NCI-H2171 (cell line): ENCODE measurements around the gene BTBD18.

Experiments
- DNase-seq: peaks from one replicate; lab custom pipeline; 2025; lab: John Stamatoyannopoulos, UW

Gene BTBD18, protein sequence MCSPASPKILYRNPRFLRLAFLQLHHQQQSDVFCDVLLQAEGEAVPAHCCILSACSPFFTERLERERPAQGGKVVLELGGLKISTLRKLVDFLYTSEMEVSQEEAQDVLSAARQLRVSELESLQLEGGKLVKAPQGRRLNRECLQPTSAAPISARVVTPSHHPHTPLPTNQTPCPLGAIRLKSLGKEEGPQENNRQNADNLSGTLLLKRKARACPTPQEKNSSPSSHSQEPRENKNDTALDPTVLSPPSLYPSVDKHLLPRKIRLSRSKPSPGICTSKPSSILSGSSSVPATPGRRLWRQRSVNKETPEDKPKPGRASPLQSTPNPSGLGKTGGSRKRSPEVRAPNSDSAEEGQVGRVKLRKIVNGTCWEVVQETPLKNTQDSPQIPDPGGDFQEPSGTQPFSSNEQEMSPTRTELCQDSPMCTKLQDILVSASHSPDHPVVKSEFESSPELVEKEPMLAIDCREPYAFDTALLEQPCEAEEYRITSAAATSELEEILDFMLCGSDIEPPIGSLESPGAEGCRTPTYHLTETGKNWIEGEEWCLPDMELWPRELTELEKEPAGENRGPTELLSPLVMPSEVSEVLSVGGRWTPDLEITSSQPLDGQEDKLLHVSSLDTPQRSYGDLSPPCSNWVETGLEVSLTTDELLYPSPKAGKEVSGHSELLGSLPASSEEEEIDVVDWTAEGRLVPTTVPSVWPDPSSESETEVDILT

DNA sequence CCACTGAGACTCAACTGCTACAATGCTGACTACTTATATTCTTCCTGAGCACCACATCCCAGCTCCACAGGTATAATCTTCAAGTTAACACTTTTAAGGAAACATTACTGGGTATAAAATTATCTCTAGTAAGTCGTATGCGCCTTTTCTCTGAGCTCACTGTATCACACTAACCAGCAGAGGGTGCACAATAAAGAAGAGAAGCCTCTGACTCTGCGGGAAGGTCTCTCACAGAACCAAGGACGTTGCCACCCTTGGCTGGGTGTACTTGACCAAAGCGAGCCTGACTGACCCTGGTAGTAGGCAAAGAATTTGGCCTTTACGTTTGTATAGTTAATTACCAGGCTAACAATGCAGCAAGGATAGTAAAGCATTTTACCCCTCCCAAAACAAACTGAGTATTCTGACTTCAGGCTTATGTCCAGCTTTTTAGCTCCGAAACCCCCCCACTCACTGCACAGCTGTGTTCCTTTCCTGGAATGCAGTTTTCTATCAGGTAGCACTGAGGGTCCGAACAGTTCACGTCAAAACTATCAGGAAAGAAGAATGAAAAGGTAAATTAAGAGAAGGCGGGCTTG is at the start of gene BTBD18:
Gene BTBD18 (minus strand): TSS at position 144 of the 578 bp plus-strand sequence. CDS start 631 bp downstream, outside the sequence.
- no peak for DNase-seq

GRCh38 chr11:57801183-57801485 is 49.5 kb upstream of the BTBD18 start:
- DNase-seq = no peak

DNA sequence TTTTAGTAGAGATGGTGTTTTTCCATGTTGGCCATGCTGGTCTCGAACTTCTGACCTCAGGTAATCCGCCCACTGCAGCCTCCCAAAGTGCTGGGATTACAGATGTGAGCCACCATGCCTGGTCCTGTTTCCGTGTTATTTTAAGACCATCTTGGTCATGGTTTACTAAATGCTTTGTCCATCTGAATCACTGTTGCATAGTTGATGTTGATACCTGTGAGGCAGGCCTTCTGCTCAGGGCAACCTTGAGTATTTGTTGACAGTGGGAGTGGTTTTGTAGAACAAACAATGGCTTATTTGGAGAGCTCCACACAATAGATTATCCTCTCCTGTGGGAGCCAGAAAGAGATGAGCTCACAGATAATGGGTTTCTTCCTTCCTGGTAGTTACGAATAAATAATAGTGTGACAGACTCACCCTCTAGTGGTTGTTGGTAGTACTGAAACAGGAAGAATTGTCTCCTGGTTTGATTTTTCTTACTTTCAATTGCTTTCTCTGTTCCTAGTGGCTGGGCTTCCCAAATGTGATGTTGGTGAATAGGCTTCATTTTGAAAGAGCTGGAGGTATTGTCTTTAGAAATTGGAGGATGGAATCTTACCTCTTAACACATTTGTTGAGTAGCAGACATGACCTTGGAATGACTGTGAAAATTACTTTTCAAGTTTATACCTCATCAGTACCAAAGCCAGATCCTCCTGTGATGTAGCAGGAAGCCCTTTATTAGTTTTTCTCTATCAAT is 49.0 kb upstream of the BTBD18 start:
- DNase-seq = no peak

- DNase-seq = no peak
Measured at GRCh38 chr11:57798905-57799559, 47.4 kb upstream of the BTBD18 start.

- no peak for DNase-seq
Measured at GRCh38 chr11:57793351-57794115, 41.9 kb upstream of the BTBD18 start.

- no peak for DNase-seq
Measured at GRCh38 chr11:57792870-57793269, 41.3 kb upstream of the BTBD18 start.

DNA sequence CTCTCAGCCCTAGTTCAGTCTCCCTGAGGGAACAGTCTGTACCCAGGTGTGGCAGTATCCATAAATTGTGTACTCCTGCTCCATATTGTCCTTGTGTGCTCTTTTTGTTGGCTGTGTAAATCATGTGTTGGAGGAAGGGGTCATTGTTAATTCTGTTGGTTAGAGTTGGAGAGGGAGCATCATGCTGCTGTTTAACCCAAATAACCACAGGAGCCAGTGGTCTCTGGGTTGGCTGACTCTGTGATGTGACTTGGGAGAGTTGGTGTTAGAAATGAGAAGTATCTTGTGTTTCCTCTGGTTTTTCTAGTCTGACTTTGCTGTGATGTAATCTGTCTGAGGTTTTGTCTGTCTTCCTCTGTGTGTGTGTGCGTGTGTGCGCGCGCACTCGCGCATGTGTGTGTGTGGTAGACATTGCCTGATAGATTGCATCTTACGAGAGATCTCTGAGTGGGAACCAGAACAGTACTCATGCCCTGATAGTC is 40.5 kb upstream of the BTBD18 start:
- no peak for DNase-seq

DNA sequence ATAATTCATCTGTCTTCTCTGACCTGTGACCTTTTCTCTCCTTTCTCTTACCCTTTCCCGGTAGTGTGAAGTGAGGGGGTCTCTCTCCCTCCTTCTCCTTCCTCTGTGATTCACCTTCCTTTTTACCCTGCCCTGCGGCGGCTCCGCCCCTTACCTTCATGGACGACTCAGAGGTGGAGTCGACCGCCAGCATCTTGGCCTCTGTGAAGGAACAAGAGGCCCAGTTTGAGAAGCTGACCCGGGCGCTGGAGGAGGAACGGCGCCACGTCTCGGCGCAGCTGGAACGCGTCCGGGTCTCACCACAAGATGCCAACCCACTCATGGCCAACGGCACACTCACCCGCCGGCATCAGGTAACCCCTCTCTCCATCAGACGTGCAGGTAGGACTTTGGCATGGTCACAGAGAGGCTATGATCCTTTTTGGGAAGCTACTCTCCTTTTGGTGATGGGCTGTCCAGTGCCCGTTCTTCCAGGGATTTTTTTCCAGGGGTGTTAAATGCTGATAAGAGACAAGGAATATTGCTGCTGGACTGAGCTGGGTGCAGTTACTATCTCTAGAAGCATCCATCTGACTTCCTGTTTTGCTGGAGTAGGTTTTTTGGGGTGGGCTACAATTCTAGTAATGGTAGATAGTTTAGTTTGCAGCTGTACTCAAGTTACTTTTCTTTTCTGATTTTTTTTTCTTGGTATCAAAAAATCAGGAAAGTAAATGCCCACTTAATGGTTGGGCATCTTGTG is 39.9 kb upstream of the BTBD18 start:
- no peak for DNase-seq

GRCh38 chr11:57788703-57789088 is 37.1 kb upstream of the BTBD18 start:
- no peak for DNase-seq

DNA sequence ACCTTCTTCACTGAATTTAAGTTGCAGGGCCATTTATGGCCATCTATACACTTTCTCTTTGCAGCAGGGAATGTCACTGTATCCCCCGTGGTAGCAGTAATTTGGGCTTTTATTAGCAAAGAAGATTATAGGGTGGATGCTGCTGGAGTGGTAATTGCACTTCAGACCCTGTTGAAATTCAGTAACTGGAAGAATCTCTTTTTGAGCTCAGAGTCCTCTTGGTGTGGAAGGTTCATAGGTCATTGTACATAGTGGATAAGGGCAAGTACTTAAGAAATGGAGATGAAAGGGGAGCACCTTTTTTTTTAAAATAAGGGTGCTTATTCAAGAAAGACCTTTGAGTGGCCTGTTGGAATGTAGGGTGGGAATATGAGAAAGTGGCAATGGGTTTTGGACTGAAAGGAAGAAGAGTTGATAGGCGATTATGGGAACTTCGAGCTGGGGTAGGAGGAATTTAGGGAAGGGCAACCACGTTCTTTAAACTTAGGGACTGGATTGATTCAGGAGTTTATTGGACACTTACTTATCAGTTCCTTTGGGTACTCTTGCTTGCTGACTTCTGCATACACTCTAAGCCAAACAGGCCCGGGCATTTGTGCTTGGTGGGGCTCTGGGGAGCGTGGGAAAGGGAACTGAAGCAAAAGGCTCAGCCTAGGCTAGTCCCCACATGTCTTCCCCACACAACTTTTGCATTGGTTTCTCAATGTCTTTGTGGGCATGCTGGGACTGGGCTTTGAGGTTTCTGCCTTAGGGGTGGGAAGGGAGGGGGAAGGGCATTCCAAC is 36.5 kb upstream of the BTBD18 start:
- no peak for DNase-seq

GRCh38 chr11:57787006-57787604 is 35.5 kb upstream of the BTBD18 start:
- DNase-seq = no peak

DNA sequence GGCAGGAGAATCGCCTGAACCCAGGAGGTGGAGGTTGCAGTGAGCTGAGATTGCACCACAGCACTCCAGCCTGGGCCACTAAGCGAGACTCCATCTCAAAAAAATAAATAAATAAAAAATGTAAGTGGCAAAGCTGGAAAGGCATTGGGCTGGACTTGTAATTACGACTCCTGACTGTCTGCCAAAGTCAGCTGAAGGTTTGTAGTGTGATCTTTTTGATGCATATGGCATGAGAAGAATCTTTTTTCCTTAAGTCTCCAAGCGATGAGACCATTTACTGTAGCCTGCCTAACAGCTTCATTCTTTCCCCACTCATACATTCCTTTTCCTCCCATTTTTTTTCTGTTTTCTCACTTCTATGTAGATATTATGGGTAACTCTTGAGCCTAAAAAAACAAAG is 34.8 kb upstream of the BTBD18 start:
- DNase-seq = no peak

DNA sequence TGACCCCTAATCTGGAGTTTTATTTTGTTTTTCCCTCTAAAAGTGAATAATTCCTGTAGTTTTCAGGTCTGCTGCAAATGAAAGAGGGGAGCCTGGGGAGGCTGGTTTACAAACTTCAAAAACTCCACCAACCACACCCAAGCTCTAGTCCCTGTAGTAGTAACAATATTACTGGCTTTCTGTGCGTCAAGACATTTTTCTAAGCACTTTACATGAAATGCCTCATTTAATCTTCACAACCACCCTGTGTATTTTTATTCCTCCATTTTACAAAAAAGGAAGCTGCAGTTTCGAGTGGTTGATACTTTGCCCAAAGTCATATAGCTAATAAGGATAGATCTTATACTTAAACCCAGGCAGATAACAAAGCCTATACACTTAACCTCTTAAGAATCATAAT is 33.5 kb upstream of the BTBD18 start:
- no peak for DNase-seq

GRCh38 chr11:57781529-57781943 is 29.9 kb upstream of the BTBD18 start:
- DNase-seq = no peak

DNA sequence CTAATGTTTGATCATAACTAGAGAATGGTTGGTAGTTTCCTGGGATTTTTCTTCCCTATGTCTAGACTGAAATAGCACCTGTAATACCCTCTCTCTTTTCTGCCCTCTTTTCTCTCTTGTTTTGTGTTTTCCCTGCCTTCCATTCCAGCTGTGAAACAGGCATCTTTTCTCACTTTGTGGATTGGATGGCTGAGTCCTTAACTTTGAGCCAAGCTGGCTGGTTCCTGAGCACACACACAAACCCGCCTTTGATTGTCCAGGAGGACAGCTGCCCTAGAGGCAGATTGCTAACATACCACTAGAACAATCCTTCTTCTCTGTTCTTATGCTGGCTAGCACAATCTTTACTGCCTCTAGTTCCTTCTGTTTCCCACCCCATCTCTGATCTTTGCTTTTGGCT is 27.7 kb upstream of the BTBD18 start:
- no peak for DNase-seq

GRCh38 chr11:57778318-57779037 is 26.9 kb upstream of the BTBD18 start:
- no peak for DNase-seq

- DNase-seq = no peak
Measured at GRCh38 chr11:57777969-57778317, 26.3 kb upstream of the BTBD18 start.

DNA sequence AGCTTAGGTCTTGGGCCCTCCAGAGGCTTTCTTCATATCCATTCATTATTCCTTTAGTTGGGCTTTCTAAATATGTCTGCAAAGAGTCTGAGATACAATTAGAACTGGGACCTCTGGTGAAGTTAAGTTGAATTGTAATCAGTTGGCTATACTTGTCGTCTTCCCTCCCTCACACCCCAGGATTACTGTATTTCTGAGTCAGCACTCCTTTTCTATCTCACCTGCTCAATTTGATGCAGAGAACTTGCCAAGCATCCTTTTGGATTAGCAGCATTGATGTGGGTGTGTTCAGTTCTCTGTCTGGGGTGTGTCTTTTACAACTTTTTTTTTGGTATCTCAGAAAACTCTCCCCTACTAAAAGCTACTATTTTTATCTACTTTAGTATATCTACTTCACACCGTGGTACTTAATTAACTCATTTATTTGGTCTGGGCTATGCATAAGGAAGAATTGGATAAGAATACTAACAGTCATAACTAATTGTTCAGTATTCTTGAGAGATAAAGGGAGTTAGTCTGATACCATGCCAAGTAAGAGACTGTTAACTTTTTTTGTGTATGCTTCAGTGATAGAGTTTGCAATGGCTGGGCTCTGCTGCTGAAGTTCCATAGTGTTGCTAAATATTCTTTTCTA is 25.1 kb upstream of the BTBD18 start:
- DNase-seq = no peak
